ENCODE data around the gene DLX3.

DLX3 gene

GRCh38 chr17:50022463-50023130 is 27.6 kb upstream of the DLX3 start:
- no peak for DNase-seq

GRCh38 chr17:50021681-50022370 is 26.8 kb upstream of the DLX3 start:
- no peak for DNase-seq

GRCh38 chr17:50020841-50021599 is 26.0 kb upstream of the DLX3 start:
- DNase-seq, result no peak

- no peak for DNase-seq
Measured at GRCh38 chr17:50018909-50019308, 23.9 kb upstream of the DLX3 start.

- DNase-seq, result no peak
Measured at GRCh38 chr17:50015146-50015545, 20.1 kb upstream of the DLX3 start.

- DNase-seq, result no peak
Measured at GRCh38 chr17:50014471-50015088, 19.6 kb upstream of the DLX3 start.

- no peak for DNase-seq
Measured at GRCh38 chr17:50013079-50013478, 18.1 kb upstream of the DLX3 start.

- DNase-seq, result no peak
Measured at GRCh38 chr17:50009282-50009681, 14.3 kb upstream of the DLX3 start.

- no peak for DNase-seq
Measured at GRCh38 chr17:50003911-50004310, 8.9 kb upstream of the DLX3 start.

GRCh38 chr17:49998836-49999511 is 4.0 kb upstream of the DLX3 start:
- no peak for DNase-seq

- peak; percentile 74 for DNase-seq
Measured at GRCh38 chr17:49997773-49998703, 3.0 kb upstream of the DLX3 start.

GRCh38 chr17:49997301-49997650 is 2.3 kb upstream of the DLX3 start:
- no peak for DNase-seq

GRCh38 chr17:49996495-49997300 is 1.7 kb upstream of the DLX3 start:
- DNase-seq, result peak; percentile 21

- DNase-seq, result no peak
Measured at GRCh38 chr17:49996121-49996494, 1.1 kb upstream of the DLX3 start.

- no peak for DNase-seq
Measured at GRCh38 chr17:49994085-49995054, 654 bp downstream of the DLX3 start.

- no peak for DNase-seq
Measured at GRCh38 chr17:49993423-49994060, 1.5 kb downstream of the DLX3 start.

GRCh38 chr17:49992933-49993422 is 2.0 kb downstream of the DLX3 start:
- no peak for DNase-seq

- DNase-seq, result no peak
Measured at GRCh38 chr17:49992191-49992932, 2.7 kb downstream of the DLX3 start.

Data from midbrain (tissue), 1 donor.